Ecto neural progenitor cell (in vitro differentiated cells): ENCODE results near the gene CAMKMT.

Experiments
- DNase-seq: peaks from one replicate; pipeline ENCODE4 v3.0.0-alpha.2; 2018; ENCODE audit warnings: low spot score

The CAMKMT gene

DNA sequence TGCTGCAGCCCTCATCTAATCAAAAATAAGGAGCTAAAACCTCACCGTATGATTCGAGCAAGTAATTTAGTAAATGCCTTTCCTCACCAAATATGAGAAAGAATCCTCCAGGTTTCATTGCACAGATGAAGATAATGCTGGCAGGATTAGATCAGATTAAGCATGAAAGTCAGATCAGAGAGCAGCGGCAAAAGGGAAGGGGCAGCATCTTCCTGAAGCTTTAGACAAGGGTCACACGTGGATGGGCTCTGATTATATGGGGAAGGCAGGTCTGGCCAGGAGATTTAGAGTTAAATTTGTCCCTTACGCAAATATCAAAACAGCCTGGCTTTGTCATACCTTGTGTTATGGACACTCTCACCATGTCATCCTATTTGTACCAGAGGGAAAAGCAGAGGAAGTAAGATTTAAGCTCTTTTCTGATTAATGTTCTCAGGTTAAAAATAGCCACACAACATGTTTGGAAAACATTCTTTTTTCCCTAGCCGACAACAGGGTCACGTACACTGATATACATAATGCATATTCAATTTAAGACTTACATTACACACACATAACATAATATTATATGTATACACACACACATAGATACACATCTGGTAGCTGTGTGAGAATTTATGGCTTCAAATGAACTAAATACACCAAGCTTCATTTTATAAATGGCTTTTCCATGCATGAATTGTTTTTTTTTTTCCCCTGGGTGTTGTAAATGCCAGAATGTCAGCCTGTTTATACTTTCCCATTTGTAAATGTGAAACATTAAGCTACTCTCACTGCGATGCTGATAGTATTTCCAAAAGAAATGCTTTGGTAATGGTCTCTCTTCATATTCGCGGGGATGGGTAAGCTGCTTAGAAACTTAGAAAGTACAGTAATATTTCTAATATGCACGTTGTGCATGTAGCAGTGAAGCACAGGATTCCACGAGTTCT, 383.5 kb downstream of the CAMKMT start:
- DNase-seq, result no peak

DNA sequence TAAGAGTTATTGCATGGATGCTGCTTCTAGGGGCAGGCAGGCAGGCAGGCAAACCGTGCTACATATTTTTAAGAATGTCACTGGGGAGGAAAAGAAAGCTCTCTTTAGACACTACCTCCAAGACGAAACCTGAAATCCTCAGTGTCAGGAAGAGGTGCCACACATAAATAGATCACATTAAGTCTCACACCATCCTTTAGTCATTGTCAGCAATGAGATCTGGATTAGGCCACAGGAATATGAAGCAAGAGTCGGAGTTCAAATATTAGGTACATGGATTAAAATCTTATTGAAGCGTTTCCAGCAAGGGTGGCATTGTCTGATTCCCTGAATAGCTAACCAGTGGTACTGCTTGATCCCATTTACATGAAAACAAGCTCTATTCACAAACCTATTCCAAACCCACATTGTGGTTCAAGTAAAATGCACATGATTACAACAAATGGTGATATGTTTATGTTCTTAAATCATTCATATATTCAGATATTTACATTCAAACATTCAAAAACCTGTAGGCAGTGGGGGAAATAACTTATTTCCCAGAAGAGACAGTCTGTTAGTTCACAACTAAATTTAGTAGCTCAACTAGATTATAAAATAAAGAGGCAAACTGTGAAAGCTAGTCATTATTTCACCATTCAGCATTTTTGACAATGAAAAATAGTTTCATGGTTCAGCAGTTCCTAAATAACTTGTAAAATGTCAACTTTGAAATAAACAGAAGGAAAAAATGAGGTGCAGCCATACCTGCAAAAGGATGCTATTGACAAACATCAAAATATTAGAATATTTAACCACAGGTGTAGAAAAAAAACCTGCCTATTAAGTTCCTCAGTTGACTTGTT, 384.4 kb downstream of the CAMKMT start:
- DNase-seq, result no peak

DNA sequence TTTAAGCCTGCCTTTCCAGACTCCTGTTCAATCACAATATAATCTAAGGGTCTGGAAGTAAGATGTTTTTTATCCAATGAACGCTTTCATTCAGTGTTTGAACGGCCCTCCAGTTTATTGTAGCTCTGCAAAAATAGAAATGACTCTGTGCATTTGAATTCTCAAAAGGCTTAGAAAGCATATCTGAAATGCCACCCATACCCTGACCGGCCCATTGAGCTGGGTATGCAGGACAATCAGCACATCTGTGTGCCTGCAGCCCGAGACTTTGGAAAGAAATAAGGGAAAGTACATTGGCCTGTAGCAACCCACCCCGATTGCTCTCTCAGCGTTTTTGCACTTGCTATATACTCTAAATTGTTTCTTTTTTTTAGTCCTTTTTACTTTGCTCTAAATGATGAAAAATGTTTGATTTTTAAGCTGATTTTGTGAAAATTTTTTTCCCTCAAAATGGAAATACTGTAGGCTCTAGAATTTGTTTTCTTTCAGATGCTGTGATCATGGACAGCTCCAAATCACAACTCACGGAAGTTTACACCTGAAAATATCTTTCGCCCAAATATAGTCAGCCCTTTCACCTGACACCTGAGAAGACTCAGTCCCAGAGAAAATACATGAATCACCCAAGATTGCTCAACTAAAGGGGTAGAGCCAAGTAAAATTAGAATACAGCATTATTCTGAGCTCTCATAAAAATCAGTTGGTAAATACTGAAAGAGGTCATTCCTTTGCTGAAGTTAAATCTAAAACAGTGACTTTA, 385.3 kb downstream of the CAMKMT start:
- no peak for DNase-seq

DNA sequence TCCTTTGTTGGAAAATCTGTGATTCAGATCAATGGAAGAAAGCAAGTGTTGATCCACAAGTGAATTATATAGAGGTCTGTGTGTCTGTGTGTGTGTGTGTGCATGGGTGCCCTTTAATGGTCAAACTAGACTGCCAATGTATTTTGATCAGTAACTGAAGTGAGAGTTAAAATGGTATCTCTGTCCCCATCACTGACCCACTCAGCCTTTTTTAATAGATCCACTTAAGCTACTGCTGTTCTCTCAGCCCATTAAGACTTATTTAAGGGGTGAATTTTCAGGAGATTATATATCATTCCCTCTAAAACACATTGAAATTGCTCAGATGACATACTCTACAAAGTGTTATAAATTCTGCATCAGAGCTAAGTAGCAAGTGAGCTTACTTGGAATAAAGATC, 386.0 kb downstream of the CAMKMT start:
- DNase-seq, result no peak

DNA sequence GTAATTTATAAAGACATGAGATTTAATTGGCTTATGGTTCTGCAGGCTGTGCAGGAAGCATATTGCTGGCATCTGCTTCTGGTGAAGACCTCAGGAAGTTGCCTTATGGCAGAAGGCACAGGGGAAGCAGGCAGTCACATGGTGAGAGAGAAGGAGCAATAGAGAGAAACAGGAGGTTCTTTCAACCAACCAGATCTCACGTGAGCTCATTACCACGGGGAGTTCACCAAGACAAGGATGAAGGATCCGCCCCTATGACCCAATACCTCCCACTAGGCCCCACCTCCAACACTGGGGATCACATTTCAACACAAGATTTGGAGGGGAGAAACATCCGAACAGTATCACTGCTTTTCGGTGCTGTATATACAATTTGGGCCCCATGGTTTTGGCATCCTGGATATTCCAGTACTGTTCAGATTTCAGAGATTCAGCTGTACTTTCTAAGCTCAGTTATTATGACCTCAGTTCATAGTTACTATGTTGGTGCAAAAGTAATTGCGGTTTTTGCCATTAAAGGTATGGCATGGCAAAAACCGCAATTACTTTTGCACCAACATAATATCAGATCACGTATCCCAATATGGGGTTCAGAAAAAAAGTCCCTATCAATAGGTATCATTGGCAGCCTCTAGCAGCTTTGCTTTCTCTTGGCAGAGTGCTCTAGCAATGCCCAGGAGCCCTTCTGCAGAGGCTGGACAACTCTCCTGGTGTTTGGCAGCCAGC, 390.2 kb downstream of the CAMKMT start:
- DNase-seq, result no peak

DNA sequence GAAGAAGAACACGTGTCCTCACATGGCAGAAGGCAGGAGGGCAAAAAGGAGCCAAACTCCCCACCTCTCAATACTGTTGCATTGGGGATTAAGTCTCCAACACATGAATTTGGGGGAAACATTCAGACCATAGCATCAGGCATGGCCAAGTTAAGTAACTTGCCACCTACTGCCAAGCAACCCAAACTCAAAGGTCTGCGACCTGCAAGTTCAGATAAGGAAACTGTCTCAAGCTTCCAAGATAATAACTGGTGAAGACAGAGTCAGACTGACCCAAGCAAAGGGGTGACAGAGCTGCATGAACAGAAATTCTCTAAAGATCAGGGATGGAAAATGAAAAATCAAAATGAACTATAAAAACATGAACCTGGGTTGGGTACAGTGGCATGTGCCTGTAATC, 391.0 kb downstream of the CAMKMT start:
- no peak for DNase-seq

DNA sequence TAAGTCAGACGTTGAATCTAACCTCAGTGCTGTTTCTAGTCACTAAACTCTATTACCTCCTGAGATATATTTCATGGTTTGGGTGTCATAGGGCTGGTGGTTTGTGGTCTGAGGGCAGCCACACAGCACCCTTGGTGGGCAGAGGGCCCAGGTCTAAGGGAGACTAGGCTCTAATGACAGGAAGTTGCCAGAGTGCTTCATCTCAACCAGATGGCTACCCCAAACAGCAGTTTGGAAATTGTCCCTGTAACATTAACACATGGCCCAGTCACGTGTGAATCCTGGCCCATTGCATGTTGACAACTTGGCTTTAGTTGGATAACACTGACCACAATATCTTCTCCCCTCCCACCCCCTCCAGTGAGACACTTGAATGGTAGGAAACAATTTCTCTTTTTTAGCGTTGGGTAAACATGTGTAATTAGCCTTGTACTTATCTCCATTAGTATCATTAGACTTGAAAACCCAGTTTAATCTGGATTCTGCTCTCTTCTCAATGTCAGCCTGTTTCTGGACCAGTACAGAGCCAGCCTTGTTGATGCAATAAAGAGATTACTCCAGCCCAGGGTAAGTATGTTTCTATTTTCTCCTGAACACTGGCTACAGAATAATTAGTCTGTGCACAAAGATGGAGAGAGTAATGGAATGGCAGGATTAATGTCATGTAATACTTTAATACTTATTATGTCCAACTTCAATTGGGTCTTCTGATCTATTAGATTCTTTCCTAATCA, 392.0 kb downstream of the CAMKMT start:
- DNase-seq, result no peak

DNA sequence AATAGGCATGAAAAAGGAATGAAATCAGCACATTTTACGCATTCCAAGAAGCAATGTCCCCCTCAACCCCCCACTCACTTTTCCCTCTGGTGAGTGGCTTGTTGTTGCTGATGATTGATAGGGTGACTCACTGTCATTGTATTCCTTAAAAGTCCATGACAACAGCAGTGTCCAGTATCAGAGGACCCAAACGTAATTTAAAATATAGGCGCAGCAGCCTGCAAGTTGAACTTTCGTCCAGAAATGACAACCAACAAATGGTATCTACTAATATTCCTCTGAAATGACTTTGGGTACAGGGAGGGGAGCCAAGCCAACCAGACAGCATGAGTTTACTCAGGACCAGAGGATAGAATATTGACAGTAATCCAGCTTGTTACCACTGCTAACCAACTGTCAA, 396.8 kb downstream of the CAMKMT start:
- no peak for DNase-seq

DNA sequence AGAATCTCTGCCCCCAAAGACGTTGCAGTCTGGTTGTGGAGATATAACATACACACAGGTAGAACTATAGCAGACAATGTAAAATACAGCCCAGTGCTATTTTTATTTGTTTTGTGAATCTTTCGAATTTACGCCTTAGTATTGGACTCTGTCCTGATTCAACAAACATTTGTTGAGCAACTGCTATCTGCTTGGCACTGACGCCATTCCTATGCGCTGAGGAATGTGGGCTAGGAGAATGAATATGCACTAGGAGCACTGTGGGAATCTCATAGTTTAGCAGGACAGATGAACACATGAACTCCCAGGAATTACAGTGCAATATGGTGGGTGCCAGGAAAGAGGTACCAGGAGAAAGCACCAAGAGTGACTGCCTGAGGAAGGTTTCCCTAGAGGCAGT, 398.1 kb downstream of the CAMKMT start:
- no peak for DNase-seq

DNA sequence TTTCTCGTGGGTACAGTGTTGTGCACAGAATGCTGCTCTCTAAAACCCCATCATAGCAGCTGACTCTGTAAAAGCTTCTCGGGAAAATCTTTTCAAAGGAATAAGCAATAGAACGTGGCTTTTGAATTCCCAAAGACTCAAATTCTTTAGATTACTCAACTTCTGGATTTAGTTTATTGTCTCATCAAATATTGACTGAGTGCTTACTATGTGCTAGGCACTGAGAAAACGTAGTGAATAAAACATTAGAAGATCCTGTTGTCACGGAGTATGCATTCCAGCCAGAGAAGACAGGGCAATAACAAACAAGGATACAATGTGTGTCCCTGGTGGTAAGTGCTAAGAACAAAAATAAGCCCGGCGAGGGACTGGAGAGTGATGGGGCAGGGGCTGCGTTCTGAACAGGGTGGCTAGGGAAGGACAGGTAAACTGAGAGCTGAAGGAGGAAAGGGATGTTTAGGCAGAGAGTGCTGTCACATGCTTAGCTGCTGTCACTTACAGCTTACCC, 401.6 kb downstream of the CAMKMT start:
- no peak for DNase-seq

DNA sequence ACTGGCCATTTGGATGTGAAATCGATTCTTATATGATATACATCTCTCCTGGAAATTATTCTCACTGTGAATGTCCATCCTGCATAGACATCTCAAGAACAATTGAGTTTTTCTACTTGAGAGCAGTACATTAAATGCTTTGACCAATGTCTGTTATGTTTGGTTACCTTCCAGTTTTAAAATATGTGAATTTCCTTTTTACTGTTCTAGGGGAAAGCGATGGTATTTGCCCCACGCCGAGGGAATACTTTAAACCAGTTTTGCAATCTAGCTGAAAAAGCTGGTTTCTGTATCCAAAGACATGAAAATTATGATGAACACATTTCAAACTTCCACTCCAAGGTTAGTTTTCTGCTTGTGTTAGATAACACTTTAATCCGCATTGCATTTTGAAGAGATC, 404.5 kb downstream of the CAMKMT start:
- no peak for DNase-seq

DNA sequence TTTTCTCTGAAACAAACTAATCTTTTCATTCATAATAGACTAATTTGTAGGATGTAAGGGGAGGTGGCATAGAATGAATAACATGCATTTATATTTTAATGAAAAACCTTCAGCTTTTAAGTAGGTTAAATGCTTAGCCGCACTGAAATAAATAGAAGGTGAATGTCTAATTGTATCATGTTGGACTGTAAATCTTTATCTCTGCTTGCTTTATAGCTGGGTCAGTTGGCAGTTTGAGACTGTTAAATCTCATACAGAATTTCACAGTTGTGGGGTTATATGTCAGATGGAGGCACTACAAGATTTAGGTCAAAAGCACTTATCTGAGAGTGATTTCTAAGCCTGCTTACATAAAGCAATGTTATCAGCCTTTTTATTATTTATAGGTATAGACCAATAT, 405.0 kb downstream of the CAMKMT start:
- DNase-seq, result no peak

DNA sequence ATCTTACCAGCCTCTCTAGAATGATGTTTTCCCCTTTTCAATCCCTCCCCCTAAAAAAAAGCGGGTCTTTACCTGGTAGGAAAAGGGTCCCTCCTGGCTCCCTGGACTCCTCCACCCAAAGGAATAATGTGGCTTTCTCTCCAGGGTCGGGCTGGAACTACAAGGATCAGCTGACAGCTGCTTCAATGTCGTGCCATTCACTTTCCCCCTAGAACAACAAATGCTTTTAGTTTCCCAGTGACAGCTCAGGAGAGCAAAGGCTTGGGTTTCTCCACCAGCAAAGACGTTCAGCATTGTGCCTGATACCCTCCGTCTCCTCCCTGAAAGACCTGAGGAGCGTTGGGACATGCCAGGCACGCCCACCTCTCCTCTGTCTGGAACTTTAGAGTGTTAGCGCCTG, 405.9 kb downstream of the CAMKMT start:
- no peak for DNase-seq

DNA sequence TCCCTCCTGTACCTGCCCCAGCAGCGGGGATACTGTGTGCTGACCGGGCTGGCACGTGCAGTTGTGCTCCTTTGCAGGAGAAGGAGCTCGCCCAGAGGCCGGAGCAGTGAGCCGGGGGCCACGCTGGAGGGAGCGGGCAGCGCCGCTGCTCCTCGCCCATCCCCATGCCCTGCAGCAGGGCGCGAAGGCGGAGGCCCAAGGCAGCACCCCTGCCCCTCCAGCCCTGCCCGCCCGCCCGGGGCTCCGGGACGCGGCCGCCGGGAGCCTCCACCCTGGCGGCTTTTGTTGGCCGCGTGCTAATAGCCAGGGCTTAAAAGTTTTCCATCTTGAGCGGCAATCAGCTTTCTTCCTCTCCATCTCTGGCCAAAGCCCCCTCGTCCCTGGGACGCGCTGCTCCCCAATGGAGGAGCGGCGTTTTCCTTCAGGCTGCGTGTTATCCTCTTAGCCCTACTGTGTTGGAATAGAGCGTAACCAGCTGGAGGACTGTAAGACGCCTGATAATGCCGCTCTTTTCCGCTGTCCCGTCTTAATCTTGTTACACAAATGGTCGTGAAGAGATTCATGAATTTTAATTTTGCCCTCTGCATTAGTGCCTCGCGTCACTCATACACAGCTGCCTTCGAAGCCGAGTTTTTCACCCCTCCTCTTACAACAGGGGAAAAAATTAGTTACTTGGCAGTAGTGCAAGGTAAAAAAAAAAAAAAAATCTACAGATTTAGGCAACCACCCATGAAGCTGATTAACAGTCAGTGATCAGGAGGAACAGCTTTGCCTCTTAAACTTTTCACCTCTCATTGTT, 406.9 kb downstream of the CAMKMT start:
- DNase-seq, result peak; percentile 84

DNA sequence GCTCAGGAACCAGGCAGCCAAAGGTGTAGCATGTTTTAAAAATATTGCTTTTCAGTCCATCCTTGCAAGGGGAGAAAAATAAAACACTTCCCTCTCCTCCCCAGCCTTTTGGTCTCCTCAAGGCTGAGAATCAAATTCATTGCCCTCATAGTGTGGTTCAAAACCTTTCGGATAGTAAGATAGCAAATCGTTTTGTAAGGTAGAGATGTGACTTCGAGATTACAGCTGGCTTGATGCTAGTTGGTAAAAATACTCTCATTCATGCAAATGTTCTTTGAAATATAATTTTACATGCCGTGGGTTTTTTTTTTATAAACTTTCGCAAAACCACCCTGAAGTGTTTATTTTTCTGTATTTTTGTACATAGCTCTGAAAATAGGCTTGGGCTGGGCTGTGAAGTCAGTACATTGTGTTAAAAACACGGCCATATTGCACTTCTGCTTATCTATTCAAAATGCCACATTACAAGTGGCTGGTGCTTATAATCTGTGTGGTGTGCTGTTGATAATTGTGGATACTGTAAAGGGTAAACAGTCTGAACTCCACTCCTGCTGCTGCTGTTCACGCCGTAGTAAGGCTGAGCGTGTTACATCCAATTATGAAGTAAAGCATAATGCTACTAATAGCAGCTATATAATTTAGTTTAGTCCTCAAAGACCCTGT, 407.7 kb downstream of the CAMKMT start:
- no peak for DNase-seq

DNA sequence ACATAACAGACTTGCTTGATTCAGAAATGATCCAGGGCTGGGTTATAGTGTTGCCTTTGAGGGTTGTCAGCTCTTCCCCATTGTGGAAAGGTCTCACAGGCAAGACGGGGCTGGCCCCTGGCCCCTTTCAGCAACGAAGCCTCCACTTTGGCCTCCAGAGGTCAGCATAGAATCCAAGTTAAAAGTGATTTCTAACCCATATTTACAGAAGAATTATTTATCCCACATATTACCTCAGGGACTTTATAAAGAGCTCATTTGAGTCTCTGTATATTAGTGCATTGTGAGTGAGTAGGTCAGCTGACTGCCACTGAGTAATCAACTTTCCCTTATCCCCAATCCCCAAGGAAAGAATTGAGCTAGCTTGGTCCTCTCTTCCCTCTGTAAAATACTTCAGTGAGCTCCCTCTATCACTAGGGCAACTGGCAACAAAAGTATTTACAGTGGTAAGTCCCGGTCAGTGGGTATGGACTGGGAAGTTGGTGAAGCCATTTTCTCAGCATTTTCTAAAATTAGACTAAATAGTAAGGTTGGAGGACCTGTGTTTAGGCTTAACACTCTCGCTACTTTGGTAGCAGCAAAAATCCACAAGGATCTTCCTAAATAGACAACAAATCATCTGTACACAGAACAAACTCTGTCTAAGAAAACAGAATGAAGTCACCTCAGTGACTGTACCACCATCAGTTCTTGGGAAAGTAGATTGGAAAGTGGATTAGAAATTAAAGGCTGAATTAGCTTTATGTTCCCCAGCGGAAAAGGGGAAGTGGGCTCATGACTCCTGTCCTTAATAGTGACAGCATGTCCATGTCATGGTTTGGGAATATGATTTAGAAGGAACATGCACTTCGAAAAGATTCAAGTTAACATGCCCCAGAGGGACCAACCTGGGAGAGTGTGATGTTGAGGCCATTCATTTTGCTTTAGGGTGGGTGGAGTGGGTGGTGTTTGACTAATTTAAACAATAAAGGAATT, 408.8 kb downstream of the CAMKMT start:
- DNase-seq, result no peak

DNA sequence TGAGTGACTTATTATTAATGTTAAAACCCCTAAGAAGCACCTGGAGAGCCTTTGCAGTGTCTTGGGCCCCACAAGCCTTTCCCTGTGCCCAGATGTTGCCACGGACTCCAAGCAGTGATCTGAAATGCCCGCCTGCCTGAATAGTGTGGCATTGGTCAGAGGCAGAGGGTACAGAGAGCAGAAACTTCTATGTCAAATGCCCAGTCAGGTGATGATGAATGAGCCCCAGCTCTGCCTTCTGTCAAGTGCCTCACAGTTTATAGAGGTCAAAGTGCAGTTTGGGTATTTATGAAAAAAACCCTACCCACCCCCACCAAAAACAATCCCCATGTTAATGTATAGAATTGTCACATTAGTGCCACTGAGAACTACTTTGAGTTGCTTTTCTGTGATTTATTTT, 409.8 kb downstream of the CAMKMT start:
- DNase-seq, result no peak

DNA sequence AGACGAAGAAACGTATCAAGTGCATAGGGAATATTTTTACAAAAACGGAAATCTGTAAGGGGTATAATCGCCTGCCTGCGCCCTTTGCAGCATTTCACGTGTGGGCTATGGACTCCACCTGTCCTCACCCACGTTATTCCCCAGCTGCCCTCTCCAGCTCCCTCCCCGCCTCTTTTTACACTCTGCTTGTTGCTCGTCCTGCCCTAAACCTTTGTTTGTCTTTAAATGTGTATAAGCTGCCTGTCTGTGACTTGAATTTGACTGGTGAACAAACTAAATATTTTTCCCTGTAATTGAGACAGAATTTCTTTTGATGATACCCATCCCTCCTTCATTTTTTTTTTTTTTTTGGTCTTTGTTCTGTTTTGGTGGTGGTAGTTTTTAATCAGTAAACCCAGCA, 410.4 kb downstream of the CAMKMT start:
- no peak for DNase-seq
